T-helper 1 cell treated with Interleukin-12 subunit alpha and Interleukin-12 subunit beta and Interleukin-4 antibody, amounts not matched to agents 30 μg/mL and 1 μg/mL, for 36 hours (primary cell): ENCODE measurements around the gene PC.

ENCODE experiments used
- H3K27ac Mint-ChIP-seq: one replicate; pipeline ENCODE4 v1.8.0; 2021; ENCODE audit warnings: mild to moderate bottlenecking, mixed read lengths
- H3K27me3 Mint-ChIP-seq: one replicate; pipeline ENCODE4 v1.8.0; 2021; ENCODE audit warnings: low read depth, mixed read lengths
- H3K36me3 Mint-ChIP-seq: one replicate; pipeline ENCODE4 v1.8.0; 2021; ENCODE audit warnings: low read depth, mixed read lengths
- H3K4me1 Mint-ChIP-seq: one replicate; pipeline ENCODE4 v1.8.0; 2021; ENCODE audit warnings: low read depth, mixed read lengths
- H3K4me3 Mint-ChIP-seq: one replicate; pipeline ENCODE4 v1.8.0; 2021; ENCODE audit warnings: mild to moderate bottlenecking, moderate library complexity, mixed read lengths
- H3K9me3 Mint-ChIP-seq: one replicate; pipeline ENCODE4 v1.8.0; 2021; ENCODE audit warnings: mixed read lengths

Gene PC

DNA sequence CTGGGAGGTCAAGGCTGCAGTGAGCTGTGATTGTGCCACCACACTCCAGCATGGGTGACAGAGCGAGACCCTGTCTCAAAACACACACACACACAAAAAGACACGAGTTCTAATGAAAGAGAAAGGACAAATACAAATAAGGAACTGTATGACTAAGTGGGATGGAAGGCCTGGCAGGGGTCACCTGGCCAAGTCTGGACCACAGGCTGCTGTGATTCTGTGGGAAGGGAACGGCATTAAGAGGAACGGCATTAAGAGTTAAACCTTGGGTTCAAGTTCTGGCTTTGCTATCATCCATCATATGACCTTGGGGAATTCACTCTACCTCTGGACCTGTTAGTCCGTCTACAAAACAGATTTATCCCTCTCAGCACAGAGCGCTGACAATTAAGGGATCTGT lies 53.6 kb downstream of the PC start:
- Mint-ChIP-seq H3K27ac (no peak overlapping the region), H3K9me3 (no peaks in the 10 kb centered on the region), H3K27me3 (no peaks in the 10 kb centered on the region), H3K4me1 (no peaks in the 10 kb centered on the region), H3K36me3 (no peaks in the 10 kb centered on the region), H3K4me3 (no peak overlapping the region)

GRCh38 chr11:66904055-66904454 lies 54.1 kb downstream of the PC start:
- no peaks in the 10 kb centered on the region for H3K27me3 Mint-ChIP-seq
- no peaks in the 10 kb centered on the region for H3K9me3 Mint-ChIP-seq
- no peak overlapping the region for H3K4me3 Mint-ChIP-seq
- H3K36me3 Mint-ChIP-seq = no peaks in the 10 kb centered on the region
- H3K27ac Mint-ChIP-seq = no peak overlapping the region
- H3K4me1 Mint-ChIP-seq = no peaks in the 10 kb centered on the region

DNA sequence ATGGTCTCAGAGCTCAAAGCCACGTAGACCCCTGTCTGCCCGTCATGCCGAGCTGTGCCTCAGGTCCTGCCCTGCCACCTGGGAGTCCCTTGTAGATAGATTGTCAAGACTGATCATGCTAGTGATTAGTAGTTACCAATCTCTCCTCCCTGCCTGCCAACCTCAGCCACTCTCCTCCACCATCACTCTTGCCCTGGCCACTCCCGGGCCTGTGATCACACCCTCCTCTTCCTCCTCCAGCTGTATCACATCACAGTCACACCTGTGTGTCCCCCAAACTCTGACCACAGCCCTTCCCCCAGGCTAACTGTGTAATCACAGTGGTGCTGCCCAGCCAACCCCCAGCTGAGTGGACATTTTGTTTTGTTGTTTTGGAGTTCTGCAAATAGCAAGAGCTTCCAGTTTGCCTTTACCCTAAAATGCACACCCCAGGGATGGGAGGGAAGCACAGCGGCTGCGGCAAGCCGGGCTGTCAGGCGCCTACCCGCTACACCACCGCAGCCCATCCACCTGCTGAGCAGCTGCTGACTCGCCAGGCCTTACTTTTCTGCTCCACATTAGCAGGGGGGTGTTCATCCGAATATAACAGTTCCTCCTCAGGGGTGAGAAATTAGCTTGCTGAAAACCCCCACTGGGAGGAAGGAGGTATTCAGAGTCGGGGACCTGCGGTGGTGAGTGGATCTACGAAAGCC lies 55.6 kb downstream of the PC start:
- no peak overlapping the region for H3K4me3 Mint-ChIP-seq
- no peaks in the 10 kb centered on the region for H3K4me1 Mint-ChIP-seq
- no peaks in the 10 kb centered on the region for H3K36me3 Mint-ChIP-seq
- no peaks in the 10 kb centered on the region for H3K9me3 Mint-ChIP-seq
- no peak overlapping the region for H3K27ac Mint-ChIP-seq
- H3K27me3 Mint-ChIP-seq = no peaks in the 10 kb centered on the region

DNA sequence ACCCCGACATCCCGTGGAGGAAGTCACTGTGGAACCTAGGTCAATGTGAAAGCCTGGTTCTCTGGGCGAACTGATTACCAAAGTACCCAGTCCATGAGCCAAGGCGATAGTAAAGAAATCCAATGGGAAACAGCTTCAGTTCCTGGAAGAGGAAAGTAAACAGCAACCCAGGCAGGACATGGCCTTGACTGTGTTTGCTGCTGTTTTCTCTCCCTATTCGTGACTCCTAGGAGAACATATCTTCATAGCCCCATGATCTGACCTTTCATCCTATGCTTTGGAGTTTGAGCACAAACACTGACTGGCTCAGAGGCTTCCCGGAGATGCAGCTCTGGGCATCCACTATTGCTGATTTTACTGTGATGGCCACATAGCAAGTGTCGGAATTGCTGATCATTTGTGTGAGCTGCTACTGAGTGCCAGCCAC lies 56.2 kb downstream of the PC start:
- Mint-ChIP-seq H3K4me3 (no peak overlapping the region), H3K27ac (no peak overlapping the region), H3K4me1 (no peaks in the 10 kb centered on the region), H3K36me3 (no peaks in the 10 kb centered on the region), H3K9me3 (no peaks in the 10 kb centered on the region), H3K27me3 (no peaks in the 10 kb centered on the region)

DNA sequence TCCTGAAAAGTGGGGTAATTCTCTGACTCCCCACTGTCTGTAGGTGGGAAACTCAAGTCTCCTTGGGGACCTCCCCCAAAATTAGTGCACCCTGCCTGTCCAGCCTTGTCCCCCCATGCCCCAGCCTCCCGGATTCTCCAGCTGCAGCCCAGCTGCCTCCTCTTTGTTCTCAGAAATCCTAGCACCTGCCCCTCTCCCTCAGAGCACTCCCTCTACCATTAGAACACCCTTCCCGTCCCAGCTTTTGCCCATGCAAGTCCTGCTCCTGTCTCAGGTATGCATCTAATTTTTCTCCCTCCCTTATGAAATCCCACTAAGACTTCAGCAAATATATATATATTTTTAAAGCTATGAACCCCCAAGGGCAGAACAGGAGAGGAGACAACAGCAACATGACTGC lies 64.0 kb downstream of the PC start:
- Mint-ChIP-seq H3K27ac (no peak overlapping the region), H3K27me3 (peaks cover 7% of the 10 kb centered on the region), H3K4me3 (no peak overlapping the region), H3K4me1 (peaks cover 8% of the 10 kb centered on the region), H3K9me3 (no peaks in the 10 kb centered on the region), H3K36me3 (no peaks in the 10 kb centered on the region)

- Mint-ChIP-seq H3K4me1 (peaks cover 8% of the 10 kb centered on the region), H3K9me3 (no peaks in the 10 kb centered on the region), H3K27me3 (peaks cover 7% of the 10 kb centered on the region), H3K36me3 (no peaks in the 10 kb centered on the region), H3K27ac (no peak overlapping the region), H3K4me3 (no peak overlapping the region)
Observed at GRCh38 chr11:66892911-66893310, 65.3 kb downstream of the PC start.

DNA sequence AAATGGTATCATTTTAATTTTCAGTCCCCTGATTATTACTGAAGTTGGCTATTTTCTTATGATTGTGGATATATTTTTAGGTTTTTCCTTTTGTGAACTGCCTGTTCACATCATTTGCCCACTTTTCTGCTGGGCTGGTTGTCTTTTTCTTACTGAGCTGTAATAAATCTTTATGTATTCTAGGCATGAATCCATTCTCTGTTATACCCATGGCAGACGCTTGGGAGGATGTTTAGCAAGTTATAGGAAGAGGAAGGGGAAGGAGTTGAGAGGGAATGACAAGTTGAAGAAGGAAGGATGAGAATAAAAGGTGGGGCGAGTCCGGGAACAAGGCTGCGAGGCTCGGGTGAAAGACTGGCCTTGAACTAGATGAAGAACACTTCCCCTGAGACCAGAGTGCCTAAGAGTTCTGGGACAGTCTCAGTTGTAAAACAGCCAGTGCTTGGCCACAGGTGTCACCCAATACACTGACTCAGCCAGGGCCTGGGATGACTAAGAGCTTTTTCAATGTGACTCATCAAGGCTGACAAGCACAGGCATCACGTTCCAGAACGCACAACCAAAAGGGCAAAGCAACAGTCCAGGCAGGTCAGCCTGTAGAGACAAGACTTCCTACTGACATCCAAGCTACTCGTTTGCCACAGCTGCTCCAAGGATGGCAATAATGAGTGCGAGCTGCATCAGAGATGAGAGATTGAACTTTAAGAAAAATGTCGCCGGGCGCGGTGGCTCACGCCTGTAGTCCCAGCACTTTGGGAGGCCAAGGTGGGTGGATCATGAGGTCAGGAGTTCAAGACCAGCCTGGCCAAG lies 66.1 kb downstream of the PC start:
- Mint-ChIP-seq H3K27me3 (peaks cover 7% of the 10 kb centered on the region), H3K36me3 (no peaks in the 10 kb centered on the region)

GRCh38 chr11:66889960-66890359 lies 68.2 kb downstream of the PC start:
- no peaks in the 10 kb centered on the region for H3K36me3 Mint-ChIP-seq
- H3K4me3 Mint-ChIP-seq = no peak overlapping the region
- no peak overlapping the region for H3K27ac Mint-ChIP-seq
- no peaks in the 10 kb centered on the region for H3K9me3 Mint-ChIP-seq
- peaks cover 3% of the 10 kb centered on the region for H3K27me3 Mint-ChIP-seq
- peaks cover 8% of the 10 kb centered on the region for H3K4me1 Mint-ChIP-seq

More for the DNA sequence above, 66.1 kb downstream of the PC start:
- no peaks in the 10 kb centered on the region for H3K9me3 Mint-ChIP-seq
- peaks cover 8% of the 10 kb centered on the region for H3K4me1 Mint-ChIP-seq
- no peak overlapping the region for H3K27ac Mint-ChIP-seq
- no peak overlapping the region for H3K4me3 Mint-ChIP-seq

- Mint-ChIP-seq H3K4me3 (no peak overlapping the region), H3K9me3 (no peaks in the 10 kb centered on the region), H3K27me3 (peaks cover 3% of the 10 kb centered on the region), H3K4me1 (peaks cover 8% of the 10 kb centered on the region), H3K36me3 (no peaks in the 10 kb centered on the region), H3K27ac (no peak overlapping the region)
Observed at GRCh38 chr11:66888282-66888681, 69.9 kb downstream of the PC start.

DNA sequence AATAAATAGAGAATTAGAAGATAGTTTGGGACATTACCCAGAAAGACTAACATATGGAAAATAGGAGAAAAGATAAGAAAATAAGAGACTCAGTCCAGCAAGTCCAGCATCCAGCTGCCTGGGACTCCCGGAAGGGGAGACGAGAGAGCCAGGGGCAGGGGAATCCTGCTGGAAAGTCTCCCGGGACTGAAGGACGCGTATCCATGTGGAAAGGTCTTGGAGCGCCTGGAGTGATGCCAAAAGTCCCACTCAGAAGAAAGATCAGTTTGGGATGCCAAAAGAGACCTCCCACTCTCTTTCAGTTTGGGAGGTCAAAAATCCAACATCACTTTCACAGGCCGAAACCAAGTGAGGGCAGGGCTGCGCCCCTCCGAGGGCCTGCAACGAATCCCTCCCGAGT lies 70.7 kb downstream of the PC start:
- Mint-ChIP-seq H3K4me1 (peaks cover 8% of the 10 kb centered on the region), H3K36me3 (no peaks in the 10 kb centered on the region), H3K4me3 (no peak overlapping the region), H3K9me3 (no peaks in the 10 kb centered on the region), H3K27ac (no peak overlapping the region), H3K27me3 (peaks cover 3% of the 10 kb centered on the region)

DNA sequence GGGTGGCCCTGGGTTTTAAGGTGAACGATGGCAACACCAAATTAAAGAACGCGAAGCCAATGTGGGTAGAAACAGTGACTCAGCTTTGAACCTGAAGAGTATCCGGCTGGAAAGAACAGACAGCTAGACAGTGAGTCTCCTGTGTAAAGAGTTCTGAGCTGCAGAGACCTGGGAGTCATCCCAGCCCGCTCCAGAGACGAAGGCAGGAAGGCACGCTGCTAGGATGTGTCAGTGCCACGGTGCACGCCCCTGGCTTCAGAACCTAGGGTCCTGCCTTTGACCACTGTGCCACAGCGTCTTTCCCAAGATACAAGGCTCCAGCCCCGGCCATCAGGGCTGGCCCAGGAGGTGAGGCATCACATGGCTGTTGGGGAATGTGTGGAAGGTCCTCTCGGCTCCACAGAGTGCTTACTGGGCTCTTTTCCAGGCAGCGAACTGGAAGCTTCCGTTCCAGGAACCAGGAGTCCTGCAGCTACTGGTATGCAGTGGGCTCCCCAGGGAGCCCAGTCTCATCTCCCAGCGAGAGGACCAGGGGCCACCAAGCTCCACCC lies 71.4 kb downstream of the PC start:
- Mint-ChIP-seq H3K4me3 (no peak overlapping the region), H3K4me1 (peaks cover 2% of the 10 kb centered on the region), H3K9me3 (no peaks in the 10 kb centered on the region), H3K27ac (no peak overlapping the region), H3K36me3 (no peaks in the 10 kb centered on the region), H3K27me3 (no peaks in the 10 kb centered on the region)

GRCh38 chr11:66885950-66886440 lies 72.2 kb downstream of the PC start:
- H3K9me3 Mint-ChIP-seq = no peaks in the 10 kb centered on the region
- H3K36me3 Mint-ChIP-seq = no peaks in the 10 kb centered on the region
- no peak overlapping the region for H3K4me3 Mint-ChIP-seq
- H3K4me1 Mint-ChIP-seq = peaks cover under 1% of the 10 kb centered on the region
- no peaks in the 10 kb centered on the region for H3K27me3 Mint-ChIP-seq
- no peak overlapping the region for H3K27ac Mint-ChIP-seq

GRCh38 chr11:66885469-66885868 lies 72.7 kb downstream of the PC start:
- H3K36me3 Mint-ChIP-seq = no peaks in the 10 kb centered on the region
- H3K4me3 Mint-ChIP-seq = no peak overlapping the region
- H3K27ac Mint-ChIP-seq = no peak overlapping the region
- H3K9me3 Mint-ChIP-seq = no peaks in the 10 kb centered on the region
- no peaks in the 10 kb centered on the region for H3K27me3 Mint-ChIP-seq
- H3K4me1 Mint-ChIP-seq = peaks cover 5% of the 10 kb centered on the region

DNA sequence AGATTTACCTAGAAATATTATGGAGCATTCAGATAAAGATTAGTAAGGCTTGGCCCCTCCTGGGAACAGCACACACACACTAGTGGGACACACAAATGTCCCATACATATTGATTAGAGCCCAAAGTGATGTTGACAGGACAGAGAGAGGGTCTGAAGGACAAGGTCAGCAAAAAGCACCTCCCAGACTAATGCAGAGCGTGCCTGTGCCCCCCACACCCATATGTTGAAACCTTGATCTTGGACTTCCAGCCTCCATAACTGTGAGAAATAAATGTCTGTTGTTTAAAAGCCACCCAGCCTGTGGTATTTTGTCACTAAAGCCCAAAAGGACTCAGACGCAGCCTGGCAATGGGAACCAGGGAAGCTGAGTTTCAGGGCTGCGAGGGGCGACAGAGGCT lies 73.7 kb downstream of the PC start:
- Mint-ChIP-seq H3K4me3 (no peak overlapping the region), H3K27ac (no peak overlapping the region), H3K9me3 (no peaks in the 10 kb centered on the region), H3K27me3 (no peaks in the 10 kb centered on the region), H3K4me1 (peaks cover 5% of the 10 kb centered on the region), H3K36me3 (no peaks in the 10 kb centered on the region)
